ENCODE results near the gene KIAA1671. TPM values are rescaled to one million over a fixed set of nuclear protein-coding genes. Genes with fewer than 3 reads are reported as not detected.
"Not testable (repeated sequence)": the region's sequence is repeated elsewhere in the genome, so short reads cannot be mapped to it uniquely, and the experiment has no call there.

KIAA1671 gene
- 34.8 TPM for polyA plus RNA-seq (ENCODE audit: insufficient read length)

DNA sequence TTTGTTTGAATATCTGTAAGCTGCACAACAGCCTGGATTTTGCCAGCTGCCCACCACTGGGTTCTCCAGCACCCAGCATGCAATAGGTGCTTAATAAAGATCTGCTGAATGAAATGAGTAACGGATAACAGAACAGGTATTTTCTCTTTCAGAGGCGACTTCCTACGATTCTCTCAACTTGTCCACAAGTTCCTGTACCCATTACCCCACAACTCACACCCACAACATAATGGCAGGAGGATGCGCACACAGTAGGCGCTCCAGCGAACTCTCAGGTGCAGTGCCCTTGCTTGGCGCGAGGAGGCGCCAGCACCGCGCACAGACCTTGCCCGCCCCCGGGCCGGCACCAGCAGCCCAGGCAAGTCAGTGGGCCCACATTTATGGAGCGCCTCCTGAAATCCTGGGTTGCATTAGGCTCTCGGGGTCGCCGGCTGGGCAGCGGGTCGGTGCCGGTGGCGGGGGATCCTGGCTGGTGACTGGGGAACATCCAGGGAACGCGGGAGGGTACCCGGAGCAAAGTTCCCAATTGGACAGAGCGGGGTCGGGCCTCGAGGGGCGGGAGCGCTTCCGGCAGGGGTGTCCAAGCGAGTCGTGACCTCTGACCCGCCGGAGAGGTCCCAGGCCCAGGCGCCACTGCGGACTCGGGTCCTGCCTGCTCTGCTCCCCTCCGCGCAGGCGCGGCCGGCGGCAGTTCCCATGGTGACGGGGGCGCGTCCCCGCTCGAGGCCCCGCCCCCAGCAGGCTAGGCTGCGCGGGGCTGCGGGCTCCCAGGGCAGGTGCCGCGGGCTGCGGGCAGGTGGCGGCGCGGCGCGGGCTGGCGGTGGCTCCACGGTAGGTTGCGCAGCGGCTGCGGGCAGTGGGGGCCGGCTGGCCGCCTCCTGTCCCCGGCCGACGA is at the start of gene KIAA1671:
Gene KIAA1671, plus strand, starts transcription at position 775 of the 895 bp plus-strand sequence. CDS start 75,284 bp downstream, outside the sequence.
- no peak for DNase-seq (ENCODE audit: low read depth)

DNA sequence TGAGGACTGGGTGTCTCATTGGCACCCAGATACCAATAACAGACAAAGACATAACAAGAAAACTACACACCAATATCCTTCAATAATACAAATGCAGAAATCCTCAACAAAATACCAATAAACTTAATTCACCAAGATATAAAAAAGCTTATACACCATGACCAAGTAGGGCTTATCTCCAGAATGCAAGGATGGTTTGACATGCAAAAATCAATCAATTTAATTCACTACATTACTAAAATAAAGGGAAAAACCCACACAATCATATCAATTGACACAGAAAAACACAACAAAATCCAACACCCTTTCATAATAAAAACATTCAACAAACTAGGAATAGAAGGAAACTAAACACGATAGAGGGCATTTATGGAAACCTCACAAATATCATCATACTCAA is 46.6 kb upstream of the KIAA1671 start:
- no peak for DNase-seq (ENCODE audit: low read depth)

DNA sequence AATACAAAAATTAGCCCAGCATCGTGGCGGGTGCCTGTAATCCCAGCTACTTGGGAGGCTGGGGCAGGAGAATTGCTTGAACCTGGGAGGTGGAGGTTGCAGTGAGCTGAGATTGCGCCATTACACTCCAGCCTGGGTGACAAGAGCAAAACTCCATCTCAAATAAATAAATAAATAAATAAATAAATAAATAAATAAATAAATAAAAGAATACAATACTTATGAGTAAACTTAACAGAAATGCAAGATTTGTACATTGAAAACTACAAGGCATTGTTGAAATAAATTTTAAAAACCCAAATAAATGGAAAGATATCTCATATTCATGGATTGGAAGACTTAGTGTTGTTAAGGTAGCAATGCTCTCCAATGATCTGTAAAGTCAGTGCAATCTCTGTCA is 45.4 kb upstream of the KIAA1671 start:
- not testable (repeated sequence) for DNase-seq (ENCODE audit: low read depth)

DNA sequence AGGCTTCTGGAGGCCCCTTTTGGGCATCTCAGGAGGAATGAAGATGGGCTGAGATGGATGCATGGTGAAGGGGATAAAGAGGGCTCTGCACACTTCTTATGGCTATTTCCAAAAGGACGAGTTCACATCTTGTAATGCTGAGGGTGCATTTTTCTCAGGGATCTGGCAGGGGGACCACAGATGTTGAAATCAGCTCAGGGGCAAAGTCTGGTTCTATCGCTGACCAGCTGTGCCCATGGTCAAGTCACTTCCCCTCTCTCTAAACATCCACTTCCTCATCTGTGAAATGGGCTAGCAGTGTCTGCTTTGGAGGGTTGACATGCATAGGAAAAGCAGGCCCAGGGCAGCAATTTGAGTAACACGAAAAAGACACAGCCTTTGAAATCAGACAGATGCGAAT is 32.5 kb upstream of the KIAA1671 start:
- DNase-seq (ENCODE audit: low read depth) = no peak

DNA sequence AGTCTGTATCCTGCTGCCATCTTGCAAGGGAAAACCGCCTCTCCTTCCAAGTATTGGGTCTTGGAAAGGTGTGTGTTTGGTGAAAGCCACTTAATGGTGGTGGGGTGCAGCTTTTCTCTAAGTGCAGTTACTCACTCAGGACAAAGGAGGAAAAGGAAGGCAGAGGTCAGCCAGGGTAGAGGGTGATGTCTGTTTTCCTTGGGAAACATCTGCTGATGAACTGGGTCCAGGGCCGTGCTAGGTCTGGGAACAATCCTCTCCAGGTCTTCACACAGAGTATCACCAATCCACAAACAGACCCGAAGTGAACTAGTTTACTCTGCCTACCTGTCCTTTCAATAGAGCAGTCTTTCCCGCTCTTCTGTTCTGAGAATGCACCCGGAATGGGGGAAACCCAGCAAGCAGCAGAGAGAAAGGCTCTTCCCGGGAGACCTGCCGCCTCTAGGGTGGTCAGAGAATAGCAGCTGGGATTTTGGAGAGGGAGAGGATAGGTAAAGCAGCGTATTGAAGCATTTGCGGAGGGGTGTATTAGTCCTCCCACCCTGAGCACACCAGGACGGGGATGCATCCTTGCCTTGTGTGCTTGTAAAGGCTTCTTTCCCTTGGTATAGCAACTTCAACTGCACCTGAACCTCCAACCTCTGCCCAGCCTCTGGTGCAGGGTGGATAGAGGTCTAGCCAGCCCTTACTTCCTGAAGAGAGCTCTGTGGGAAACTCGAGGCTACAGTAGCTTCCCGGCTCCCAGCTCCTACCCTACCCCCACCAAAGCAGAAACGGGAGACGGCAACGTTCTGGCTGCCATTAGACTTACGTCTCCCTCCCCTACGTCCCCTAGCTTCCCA is 26.7 kb upstream of the KIAA1671 start:
- no peak for DNase-seq (ENCODE audit: low read depth)

DNA sequence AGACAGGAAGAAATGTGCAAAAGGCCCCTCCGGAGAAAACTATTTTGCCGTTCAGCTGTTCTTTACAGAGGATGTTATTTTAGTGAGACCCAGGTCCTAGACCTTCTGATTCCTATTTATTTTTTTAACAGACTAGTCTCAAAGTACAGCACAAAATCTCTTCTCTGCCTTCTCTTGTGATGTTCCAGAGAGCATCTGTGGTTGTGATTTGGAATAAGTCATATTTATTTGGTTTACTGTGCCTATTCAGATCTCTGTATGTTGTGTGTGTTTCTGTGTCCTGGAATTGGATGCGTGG is 26.1 kb upstream of the KIAA1671 start:
- no peak for DNase-seq (ENCODE audit: low read depth)

DNA sequence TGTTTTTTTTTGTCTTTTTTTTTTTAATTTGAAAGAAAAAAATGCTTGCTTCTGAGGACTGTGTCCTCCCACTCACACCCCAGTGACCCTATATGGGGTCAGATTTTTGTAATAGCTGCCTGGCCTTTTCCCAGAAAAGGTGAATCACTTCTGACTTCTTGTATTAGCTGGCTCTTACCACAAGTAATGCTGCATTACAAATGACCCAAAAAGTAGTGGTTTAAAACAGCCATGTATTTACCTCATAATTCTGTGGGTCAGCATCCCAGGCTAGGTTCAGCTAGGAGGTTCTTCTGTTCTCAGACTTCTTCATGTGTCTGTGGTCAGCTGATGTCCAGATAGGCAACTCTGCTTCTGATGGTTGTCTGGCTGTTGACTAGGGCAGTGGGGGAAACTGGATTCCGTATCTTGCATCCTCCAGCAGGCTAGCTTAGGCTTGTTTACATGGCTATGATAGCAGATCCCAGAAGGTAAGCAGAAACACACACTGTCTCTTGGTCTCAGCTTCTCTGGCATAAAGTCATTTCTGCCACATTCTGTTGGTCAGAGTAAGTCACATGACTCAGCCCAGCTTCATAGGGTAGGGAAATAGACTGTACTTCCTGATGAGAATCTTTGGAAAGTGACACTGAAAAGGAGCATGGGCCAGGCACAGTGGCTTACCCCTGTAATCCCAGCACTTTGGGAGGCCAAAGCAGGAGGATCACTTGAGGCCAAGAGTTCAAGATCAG is 25.5 kb upstream of the KIAA1671 start:
- no peak for DNase-seq (ENCODE audit: low read depth)

DNA sequence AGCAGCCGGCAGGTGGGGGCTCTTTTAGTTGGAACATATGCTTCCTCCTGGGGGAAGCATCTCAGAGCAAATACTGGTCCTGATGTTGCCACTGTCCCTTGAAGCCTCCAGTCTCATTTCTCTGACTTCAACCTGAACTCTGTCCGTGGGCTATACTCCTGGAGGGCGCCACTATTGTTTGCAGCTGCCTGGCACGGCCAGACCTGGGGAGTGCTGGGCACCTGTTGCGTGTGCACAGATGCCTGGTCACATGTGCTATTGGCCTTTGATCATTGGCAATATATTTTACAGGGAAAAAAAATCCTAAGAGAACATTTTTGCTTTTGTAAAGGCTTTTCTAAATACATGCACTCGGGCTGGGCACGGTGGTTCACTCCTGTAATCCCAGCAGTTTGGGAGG is 24.2 kb upstream of the KIAA1671 start:
- DNase-seq (ENCODE audit: low read depth) = no peak

DNA sequence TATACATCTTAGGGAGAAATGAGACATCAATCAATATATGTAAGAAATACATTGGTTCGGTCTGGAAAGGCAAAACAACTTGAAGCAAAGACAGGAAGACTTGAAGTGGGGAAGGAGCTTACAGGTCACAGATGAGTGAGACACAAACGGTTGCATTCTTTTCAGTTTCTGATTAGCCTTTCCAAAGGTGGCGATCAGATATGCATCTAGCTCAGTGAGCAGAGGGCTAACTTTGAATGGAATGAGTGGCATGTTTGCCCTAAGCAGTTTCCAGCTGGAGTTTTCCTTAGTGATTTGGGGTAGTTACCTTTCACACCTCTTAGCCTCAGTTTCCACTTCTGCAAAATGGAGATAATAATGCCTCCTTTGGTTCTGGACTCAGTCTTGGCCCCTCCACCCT is 21.8 kb upstream of the KIAA1671 start:
- DNase-seq (ENCODE audit: low read depth) = no peak

DNA sequence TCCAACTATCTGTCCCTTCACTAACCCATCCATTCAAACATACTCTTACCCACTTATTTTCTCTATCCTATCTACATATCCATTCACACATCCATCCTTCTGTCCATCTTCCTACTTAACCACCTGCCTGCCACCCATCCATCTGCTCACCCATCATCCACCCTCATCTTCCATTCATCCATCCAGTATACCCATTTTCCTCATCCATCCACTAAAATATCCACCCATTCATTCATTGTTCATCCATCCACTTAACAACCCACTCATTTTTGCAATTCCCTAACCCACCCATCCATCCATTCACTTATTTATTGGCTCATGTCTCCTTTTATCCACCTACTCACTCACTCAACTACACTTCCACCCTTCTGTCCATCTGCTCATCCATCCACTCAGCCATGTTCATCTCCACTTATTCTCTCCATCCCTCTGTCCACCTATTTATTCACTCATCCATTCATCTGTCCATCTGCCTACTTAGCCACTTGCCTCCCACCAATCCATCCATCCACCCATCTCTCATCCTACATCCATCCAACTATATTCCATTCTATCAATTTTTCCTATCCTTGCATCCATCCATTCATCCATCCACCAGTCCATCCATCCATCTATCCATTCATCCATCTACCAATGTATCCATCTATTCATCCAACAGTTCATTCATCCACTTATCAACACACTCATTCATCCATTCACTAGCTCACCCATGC is 16.6 kb upstream of the KIAA1671 start:
- DNase-seq (ENCODE audit: low read depth) = no peak

DNA sequence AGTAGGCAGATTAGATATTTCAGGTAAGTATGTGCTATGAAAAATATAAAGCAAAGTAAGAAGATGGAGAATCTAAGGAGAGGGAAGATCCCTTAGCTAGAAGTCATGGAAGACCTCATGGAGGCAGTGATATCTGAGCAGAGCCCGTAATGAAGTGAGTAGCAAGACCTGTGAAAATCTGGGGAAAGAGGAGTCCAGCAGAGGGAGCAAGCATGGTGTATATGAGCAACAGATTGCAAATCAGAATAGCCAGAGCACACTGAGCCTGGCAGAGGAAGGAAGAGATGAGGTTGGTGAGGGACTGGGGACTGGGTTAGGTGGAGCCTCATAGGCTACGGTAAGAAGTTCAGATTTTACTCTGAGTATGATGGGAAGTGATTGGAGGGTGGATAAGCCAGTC is 15.4 kb upstream of the KIAA1671 start:
- DNase-seq (ENCODE audit: low read depth) = no peak

DNA sequence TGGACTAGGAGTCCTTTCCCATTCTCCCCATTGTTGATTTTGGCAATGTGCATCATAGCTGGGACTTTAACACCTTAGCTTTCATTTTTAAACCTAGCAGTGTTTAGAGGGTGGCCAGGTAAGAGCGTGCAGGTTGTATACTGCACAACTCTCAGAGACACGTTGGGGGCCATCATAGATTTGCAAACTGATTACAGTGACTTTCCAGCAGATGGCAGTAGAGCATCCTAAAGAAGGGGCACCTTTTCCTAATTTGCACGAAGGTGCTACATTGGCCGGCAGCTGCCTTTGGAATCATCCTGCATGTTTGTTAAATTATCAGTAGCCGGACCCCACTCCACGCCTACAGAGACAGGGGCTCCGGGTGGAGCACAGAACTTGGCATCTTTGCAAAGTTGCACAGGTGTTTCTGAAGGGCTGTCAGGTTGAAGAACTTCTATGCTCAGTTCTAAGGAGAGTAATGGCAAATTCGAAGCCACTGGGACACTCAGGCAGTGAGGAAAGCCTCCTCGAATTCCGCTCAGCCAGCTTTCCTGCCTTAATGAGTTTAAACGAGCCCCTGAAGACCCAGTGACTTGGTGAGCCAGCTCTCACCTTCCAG is 13.7 kb upstream of the KIAA1671 start:
- DNase-seq (ENCODE audit: low read depth) = no peak

DNA sequence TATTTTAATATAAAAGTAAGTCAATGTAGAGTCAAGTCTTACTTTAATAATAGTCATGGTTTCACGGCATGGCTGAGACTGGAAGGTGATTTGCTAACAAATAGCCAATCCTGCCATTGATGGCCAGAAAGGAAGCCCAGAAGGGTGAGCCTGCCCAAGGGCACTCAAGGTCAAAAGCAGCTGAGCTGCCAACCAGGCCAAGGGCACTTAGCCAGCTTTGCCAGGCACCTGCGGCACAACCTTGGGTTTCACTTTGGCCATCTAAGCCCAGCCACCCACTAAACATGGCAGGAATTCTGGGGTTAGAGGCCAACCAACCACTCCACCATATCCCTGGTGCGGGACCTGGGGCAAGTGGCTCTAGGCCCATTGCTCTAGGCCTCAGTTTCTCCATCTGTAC is 10.2 kb upstream of the KIAA1671 start:
- DNase-seq (ENCODE audit: low read depth) = no peak

DNA sequence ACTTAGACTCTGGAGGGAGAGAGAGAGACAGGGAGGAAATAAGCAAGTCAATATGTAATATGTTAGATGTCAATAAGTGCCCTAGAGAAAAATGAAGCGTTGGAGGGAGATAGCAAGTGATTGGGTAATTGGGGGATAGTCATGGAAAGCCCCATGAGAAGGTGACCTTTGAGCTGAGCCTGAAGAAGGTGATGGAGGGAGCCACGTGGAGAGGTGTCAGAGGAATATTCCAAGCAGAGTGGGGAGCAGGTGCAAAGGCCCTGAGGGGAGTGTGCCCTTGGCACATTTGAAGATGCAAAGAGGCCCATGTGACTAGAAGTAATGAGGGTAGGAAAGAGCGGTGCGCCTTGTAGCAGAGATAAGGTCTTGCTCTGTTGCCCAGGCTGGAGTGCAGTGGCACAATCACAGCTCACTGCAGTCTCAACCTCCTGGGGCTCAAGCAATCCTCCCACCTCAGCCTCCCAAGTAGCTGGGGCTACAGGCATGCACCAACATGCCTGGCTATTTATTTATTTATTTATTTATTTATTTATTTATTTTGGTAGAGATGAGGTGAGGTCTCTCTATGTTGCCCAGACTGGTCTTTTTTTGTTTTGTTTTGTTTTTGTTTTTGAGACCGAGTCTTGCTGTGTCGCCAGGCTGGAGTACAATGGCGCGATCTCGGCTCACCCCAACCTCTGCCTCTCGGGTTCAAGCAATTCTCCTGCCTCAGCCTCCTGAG is 8.1 kb upstream of the KIAA1671 start:
- no peak for DNase-seq (ENCODE audit: low read depth)

DNA sequence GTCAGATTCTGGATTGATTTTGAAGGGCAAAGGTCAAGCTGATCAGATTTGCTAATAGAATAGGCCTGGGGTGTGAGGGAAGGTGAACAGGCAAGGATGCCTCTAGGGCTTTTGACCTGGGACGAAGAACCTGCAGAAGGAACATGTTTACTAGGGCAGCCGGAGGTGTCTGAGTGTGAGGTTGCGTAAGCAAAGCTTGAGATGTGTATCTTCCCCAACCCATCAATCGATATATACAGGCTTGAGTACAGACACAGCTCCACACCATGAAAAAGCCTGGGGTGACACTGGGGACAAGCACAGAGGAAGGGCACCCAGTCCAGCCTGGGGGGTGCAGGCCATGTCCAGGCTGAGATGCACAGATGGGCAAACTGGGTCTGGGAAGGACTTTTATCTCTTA is 7.1 kb upstream of the KIAA1671 start:
- DNase-seq (ENCODE audit: low read depth) = no peak

DNA sequence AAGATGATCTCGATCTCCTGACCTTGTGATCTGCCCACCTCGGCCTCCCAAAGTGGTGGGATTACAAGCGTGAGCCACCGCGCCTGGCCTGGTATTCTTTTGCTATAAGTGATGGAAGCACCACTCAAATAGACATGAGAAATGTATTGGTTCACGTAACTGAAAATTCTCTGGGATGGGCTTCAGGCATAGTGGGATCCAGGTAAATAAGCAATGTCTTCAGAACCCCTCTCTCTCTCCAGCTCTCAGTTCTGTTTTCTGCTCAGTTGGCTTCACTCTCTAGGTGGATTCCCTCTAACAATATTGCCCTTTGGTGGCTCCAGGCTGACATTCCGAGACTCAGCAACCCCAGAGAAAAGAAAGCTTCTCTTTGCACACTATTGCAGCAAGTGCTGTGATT is 5.1 kb upstream of the KIAA1671 start:
- DNase-seq (ENCODE audit: low read depth) = no peak

DNA sequence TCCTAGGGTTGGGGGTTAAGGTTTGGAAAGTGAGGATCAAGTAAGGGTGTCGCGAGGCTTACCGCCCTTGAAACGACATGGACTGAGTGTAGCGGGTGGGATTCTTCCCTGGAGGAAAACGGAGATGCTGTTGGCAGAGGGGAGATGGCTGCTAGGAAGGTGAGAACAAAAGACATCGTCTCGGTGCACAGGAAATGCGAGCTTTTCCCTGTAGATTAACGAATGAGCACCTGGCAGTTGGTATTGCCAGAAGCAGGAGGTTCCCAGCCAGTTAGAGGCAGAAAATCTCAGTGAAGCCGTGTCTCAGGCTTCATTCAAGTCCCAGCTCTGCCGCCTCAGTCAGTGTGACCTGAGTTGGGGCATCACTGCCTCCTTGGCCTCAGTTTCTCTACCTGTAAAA is 4.6 kb upstream of the KIAA1671 start:
- no peak for DNase-seq (ENCODE audit: low read depth)

DNA sequence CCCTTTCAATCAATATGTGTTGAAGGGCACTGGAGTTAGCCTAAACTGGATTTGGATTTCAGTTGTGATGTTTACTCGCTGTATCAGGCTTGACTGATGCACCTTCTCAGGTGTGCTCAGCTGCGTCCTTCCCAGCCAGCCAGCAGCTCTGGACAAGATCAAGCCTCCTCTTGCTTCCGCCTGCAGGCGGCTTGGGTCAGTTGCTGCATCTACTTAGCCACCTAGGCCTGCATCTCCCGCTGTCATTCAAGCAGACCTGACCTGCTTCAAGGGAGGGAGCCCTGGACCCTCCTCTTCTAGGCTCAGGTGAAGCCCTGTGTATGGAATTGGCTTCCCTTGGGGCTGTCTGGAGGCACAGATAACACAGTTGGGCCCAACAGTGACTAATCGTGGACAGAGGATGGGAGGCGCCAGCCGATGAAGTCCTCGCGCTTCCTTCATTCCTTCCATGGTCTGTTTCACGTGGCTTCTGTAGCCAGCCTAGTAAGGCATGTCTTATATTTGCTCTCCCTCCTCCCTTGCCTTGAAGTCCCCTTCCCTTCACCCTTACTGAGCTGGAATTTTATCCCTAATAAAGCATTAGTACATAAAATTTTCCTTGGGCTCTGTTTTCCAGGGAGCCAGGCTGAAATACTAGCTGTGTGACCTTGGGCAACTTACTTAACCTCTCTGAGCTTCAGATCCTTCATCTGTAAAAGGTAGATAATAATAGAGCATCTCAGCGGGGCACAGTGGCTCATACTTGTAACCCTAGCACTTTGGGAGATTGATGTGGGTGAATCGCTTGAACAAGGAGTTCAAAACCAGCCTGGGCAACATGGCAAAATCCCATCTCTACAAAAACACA is 3.9 kb upstream of the KIAA1671 start:
- no peak for DNase-seq (ENCODE audit: low read depth)

DNA sequence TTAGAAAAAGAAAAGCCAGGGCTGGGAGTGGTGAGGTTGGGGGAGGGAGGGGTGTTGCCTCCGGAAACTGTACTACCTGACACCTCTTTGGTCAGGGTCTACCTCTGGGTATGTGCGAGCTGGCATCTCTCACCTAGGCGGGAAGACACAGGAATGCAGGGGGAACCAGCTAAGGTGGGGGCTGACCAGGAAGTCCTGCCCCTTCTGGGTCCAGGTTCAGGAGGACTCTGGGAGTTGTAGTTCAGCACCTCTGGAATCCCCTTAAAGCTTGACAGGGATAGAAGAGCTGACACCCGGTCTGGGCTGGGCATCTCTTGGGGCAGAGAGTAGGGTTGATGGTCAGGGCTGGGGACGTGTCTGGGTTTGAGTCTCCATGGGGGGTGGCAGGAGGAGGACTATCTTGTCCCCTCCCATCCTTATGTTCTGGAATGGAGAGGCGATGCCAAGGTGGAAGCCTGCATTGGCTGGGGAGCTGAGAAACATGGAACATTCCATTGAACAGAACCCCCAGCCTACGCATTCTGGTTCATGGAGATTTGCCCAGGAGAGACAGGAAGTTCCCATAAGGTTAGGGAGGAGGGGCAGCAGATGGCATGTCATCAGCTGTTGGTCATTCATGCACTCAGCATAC is 2.1 kb upstream of the KIAA1671 start:
- no peak for DNase-seq (ENCODE audit: low read depth)
